ENCODE measurements around the gene AP1B1.

GRCh38 chr22:29380856-29381255 is 7.5 kb downstream of the AP1B1 start:
- TF ChIP-seq ATF2 (IDR thresholded peaks at IDR 0.05; ENCODE audit: low read length), result no peak
- TF ChIP-seq HDAC6 (IDR thresholded peaks at IDR 0.05; ENCODE audit: low read depth, low read length), result no peak
- TF ChIP-seq YY1 (IDR thresholded peaks at IDR 0.05; ENCODE audit: low read depth, low read length), result no peak
- no peak for TF ChIP-seq RNF2 (IDR thresholded peaks at IDR 0.05; ENCODE audit: borderline replicate concordance, low read depth, low read length, missing control alignments, poor library complexity, severe bottlenecking)
- TF ChIP-seq MAX (IDR thresholded peaks at IDR 0.05), result no peak
- TF ChIP-seq CTCF (IDR thresholded peaks at IDR 0.05; ENCODE audit: control extremely low read depth in 1 of 3, insufficient read depth in 1 of 3, low read depth in 1 of 3, low read length in 3 of 3), result no peak
- no peak for TF ChIP-seq POLR2A (IDR thresholded peaks at IDR 0.05; ENCODE audit: control extremely low read depth in 1 of 2, low read depth in 2 of 2, low read length in 2 of 2)

All from H1 (cell line).